NCI-H446 (cell line): ENCODE measurements around the gene RHOB.
"Not testable (repeated sequence)": the region's sequence is repeated elsewhere in the genome, so short reads cannot be mapped to it uniquely, and the experiment has no call there.

ENCODE experiments used
- DNase-seq, 2 experiments: peaks; one replicate each; lab custom pipeline; 2025; lab: John Stamatoyannopoulos, UW

RHOB gene

GRCh38 chr2:20446917-20447436, at the start of gene RHOB:
Gene RHOB (plus strand): TSS chr2:20447074. CDS start chr2:20447466, 392 bp downstream.
- DNase-seq: peak; percentile 96 to 99

DNA sequence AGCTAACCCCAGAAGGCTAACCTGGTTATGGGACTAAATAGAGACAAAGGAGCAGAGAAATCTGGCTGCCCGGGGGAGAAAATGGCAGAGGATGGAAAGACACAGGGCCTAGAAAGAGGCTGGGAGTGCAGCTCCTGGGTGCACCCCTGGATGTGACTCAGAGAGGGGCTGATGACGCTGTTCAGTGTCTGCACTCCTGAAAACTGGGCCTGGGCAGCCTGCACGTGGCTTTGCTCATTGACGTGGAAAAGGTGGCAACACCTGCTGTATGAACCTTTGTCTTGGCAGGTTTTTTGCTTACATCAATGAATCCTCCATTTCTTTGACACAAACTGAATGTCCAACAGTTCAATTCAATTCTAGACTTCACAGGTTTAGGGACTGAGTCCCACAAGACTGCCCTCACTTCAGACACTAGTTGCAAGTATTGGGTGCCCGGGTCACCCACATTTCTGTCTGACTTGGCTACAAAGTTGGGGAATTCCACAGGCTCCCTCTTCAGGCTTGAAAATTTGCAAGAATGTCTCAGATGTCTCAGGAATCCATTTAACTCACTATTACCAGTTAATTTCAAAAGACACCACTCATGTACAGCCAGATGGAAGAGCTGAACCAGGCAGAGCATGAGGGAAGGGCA, 48.9 kb upstream of the RHOB start:
- DNase-seq: no peak

DNA sequence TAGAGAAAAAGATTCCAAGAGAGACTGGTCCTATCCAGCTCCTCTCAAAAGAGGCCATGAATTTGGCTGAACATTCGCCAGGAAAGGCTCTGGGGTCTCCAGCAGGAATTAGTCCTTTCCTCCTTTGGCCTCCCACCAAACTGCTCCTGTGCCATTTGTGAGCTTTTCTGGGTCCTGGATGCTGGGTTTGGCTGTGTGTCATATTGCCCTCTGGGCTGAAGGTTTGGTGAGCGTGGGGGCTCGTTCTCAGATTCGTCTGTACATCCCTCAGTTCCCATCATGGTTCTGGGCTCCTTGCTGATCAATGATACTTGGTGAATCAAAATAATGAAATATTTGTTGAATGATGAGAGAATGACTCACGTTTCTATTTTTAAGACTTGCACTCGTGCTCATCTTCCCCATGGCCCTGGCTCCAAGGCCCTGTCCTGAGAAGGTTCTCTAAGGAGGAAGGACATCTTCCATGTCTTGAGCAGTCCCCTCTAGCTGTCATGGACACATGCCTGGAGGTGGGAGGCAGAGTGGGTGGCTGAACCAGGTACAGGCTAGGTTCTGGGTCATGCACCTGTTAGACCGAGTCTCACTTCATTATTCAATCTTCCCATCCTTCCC, 47.8 kb upstream of the RHOB start:
- DNase-seq: peak; percentile 74 to 83

- DNase-seq: peak; percentile 32 to 63
Observed at GRCh38 chr2:20400306-20400705, 46.6 kb upstream of the RHOB start.

- DNase-seq: peak; percentile 66 to 77
Observed at GRCh38 chr2:20400787-20401488, 45.9 kb upstream of the RHOB start.

- peak; percentile 65 to 66 for DNase-seq
Observed at GRCh38 chr2:20401489-20401835, 45.4 kb upstream of the RHOB start.

DNA sequence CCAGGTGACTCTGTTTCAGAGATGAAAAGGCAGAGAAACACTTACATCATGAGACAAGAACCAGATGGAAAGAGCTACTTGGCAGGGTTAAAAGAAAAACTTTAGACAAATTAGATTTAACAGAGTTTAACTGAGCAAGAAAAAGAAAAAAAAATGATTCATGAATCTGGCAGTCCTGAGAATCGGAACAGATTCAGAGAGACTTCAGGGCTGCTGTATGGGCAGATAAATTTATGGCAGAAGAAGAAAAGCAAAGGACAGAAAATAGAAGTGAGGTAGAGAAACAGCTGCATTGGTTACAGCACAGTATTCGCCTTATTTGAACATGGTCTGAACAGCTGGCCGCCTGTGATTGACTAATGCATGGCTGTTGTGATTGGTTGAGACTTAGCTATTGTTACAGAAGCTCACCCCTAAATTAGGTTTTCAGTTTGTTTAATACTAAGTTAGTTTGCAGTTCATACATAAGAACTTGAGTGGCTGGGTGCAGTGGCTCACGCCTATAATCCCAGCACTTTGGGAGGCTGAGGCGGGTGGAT, 43.0 kb upstream of the RHOB start:
- peak in 1 of 2 experiments; percentile 45 for DNase-seq

DNA sequence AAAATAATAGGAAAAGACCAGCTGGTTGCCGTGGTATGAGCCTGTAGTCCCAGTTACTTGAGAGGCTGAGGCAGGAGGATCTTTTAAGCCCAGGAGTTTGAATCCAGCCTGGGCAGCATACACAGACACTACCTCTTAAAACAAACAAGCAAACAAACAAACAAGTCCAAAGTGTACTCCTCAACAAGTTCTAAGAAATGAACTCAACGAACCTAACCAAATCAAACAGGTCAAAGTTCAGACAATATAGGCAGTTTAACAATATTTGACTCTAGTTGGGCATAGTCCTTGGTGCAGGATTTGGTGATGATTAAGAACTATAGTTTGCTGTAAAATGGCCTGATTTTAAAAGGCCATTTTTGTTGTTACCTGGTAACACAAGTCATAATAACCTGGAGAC, 41.9 kb upstream of the RHOB start:
- DNase-seq: no peak

- no peak for DNase-seq
Observed at GRCh38 chr2:20409039-20409438, 37.8 kb upstream of the RHOB start.

DNA sequence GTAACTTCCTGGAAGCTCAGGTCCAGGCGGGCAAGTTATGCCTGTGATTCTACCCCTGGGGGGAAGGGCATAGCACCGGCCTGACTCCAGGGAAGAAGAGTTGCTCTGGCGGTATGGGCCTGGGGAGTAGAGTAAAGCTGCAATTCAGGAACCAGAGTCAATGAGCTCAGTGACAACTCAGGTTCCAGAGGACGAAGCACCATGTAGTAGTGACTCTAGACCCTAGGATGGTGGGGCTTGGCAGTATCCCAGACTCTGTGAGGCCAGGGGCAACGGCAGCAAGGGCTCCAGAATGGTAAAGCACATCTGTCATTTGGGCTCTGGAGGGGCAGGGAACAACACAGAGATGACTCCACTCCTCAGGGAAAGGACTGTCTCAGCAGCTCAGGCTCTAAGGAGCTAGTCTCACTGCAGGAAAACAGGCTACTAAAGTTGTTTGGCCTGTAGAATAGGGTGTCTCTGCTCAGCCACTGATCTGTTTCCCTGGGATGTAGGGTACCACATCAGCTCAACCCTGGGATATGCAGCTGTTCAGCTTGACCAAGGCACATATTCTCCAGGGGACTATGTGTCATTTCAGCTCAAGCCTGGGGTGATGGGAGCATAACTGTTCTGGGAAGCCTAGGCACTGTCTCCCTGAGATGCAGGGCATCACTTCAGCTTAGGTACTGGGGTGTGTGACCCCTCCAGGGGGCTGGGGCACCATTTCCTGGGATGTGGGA, 36.2 kb upstream of the RHOB start:
- DNase-seq: no peak

- DNase-seq: peak; percentile 11 to 63
Observed at GRCh38 chr2:20411361-20411894, 35.4 kb upstream of the RHOB start.

- DNase-seq: no peak
Observed at GRCh38 chr2:20414806-20415205, 32.1 kb upstream of the RHOB start.

DNA sequence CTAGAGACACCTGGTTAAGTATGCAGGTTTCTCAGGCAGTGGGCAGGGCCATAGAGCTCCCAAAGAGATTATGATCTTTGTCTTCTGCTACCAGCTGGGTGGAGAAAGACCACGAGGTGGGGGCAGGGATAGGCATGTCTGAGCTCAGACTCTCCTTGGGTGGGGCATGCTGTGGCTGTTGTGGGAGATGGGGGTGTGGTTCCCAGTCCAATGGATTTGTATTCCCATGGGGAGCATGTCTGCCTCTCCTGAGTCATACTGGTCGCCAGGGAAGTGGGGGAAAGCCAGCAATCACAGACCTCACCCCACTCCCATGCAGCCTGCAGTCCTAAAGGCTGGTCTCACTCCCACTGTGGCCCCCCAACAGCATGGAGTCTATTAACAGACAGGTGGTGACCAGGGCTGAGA, 31.4 kb upstream of the RHOB start:
- no peak for DNase-seq

GRCh38 chr2:20416723-20417122, 30.2 kb upstream of the RHOB start:
- DNase-seq: no peak

DNA sequence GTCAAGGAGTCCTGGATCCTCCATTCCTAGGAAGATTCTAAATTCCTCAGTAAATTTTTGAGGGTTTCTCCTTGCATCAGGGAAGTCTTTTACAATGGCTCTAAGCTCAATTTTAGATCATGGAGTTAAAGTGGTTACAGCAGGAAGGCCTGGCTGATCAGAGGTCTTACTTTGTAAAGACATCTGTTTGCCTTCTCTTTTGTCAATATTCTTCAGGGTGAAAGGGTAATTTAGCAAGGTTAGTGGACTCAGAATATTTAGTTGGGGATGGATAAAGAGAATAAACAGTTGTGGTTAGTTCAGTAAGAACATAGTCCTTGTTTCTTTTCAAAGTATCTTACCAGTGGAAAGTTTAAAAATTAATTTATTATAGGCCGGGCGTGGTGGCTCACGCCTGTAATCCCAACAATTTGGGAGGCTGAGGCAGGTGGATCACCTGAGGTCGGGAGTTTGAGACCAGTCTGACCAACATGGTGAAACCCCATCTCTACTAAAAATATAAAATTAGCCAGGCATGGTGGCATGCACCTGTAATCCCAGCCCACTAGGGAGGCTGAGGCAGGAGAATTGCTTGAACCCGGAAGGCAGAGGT, 29.5 kb upstream of the RHOB start:
- not testable (repeated sequence) for DNase-seq

- DNase-seq: no peak
Observed at GRCh38 chr2:20418519-20418918, 28.4 kb upstream of the RHOB start.

DNA sequence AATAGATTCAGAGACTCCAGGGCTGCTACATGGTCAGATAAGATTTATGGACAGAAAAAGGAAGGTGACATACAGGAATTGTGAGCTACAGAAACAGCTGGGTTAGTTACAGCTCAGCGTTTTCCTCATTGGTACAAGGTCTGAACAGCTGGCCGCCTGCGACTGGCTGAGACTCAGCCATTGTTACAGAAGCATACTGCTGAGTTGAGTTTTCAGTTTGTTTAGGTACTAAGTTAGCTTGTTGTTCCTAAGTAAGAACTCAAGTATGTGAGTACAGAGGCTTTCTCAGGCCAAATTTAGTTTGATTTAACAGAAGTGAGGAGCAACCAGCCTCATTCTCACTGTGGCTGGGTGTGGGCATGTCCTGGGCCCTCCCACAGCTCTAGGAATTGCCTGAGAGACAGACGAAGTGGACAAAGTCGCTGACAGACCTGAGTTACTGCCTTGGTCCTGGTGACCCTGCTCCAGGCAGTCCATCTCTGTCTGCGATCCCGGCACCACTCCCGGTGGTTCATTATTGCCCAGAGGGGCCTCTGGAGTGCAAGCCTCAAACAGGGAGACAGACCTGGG, 27.8 kb upstream of the RHOB start:
- no peak for DNase-seq

DNA sequence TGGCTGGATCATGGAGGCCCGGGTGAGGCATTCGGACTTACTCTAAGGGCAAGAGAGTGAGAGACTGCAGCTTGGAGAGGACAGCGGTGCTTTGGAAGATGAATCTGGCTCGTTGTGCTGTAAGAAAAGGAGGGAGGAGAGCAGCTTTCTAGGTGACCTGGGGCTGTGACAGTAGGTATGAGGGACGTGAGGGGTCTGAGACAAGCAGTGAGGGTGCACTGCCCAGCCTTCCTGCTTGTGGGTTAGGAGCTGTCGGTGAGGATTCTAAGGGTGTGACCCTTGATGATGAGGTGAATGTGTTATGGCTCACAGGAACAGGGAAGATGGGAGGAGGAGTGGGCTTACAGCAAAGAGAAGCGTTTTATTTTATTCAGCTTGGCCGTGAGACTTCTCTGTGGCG, 27.1 kb upstream of the RHOB start:
- no peak for DNase-seq

DNA sequence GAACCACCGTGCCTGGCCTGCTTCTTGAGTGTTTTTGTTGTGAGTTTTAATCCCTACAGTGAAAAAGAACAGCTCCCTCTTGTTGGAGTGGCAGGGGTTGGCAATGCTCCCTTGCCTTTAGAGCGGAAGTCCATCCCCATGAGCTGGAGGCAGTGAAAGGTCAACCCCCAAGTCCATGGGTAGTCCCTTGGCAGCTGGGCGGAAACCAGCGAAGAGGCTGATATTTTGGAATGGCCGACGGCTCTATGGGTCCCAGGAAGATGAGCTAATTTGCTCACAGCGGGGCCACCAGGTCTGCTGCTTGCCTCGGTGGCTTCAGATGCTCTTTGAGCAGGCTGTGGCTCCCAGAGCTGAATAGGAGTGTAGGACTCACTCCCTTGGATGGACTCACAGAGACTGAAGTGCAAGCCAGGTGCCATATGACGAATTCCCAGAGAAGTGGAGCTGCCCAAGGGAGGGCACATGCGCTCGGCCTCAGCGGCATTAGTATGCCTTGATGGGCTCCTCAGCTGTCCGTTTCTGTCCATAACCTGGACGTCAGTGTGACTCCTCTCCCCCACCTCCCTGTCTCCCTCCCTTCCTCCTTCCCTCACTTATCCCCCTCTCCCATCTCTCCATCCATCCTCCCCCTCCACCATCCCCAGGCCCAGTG, 25.4 kb upstream of the RHOB start:
- DNase-seq: no peak

GRCh38 chr2:20421988-20422370, 24.9 kb upstream of the RHOB start:
- peak; percentile 31 to 80 for DNase-seq
